Nephron progenitor cell (in vitro differentiated cells): ENCODE data around the gene CRADD.

Source experiments
- DNase-seq: peaks from one replicate; pipeline ENCODE4 v3.0.0; 2021
- H3K27ac Mint-ChIP-seq: 2 replicates; pipeline ENCODE4 v1.8.0; 2021; ENCODE audit warnings: mild to moderate bottlenecking, moderate library complexity, mixed read lengths
- H3K27me3 Mint-ChIP-seq: 2 replicates; pipeline ENCODE4 v1.8.0; 2021; ENCODE audit warnings: mild to moderate bottlenecking, low read depth, mixed read lengths; ENCODE audit not compliant: poor library complexity
- H3K36me3 Mint-ChIP-seq: 2 replicates; pipeline ENCODE4 v1.8.0; 2021; ENCODE audit warnings: low read depth, mixed read lengths
- H3K4me1 Mint-ChIP-seq: 2 replicates; pipeline ENCODE4 v1.8.0; 2021; ENCODE audit warnings: mixed read lengths
- H3K4me3 Mint-ChIP-seq: 2 replicates; pipeline ENCODE4 v1.8.0; 2021; ENCODE audit warnings: mild to moderate bottlenecking, moderate library complexity, mixed read lengths
- H3K9me3 Mint-ChIP-seq: 2 replicates; pipeline ENCODE4 v1.8.0; 2021; ENCODE audit warnings: mild to moderate bottlenecking, moderate library complexity, mixed read lengths
- CTCF ChIP-seq: fragments of 200-600 bp; sonication (generic); IDR thresholded peaks from 2 replicates; pipeline ENCODE4 v1.5.0; 2021; ENCODE audit warnings: antibody characterized with exemption

CRADD gene

GRCh38 chr12:93734784-93735183 lies 57.6 kb downstream of the CRADD start:
- no peak overlapping the region for H3K4me3 Mint-ChIP-seq
- TF ChIP-seq CTCF = no peak
- DNase-seq = no peak
- peaks cover 3% of the 10 kb centered on the region for H3K9me3 Mint-ChIP-seq
- peaks cover 10% of the 10 kb centered on the region for H3K36me3 Mint-ChIP-seq
- H3K4me1 Mint-ChIP-seq = peaks cover 5% of the 10 kb centered on the region
- H3K27me3 Mint-ChIP-seq = peaks cover 3% of the 10 kb centered on the region
- no peak overlapping the region for H3K27ac Mint-ChIP-seq

GRCh38 chr12:93736640-93737178 lies 59.5 kb downstream of the CRADD start:
- Mint-ChIP-seq H3K4me3 (no peak overlapping the region), H3K27me3 (no peaks in the 10 kb centered on the region), H3K36me3 (peaks cover 10% of the 10 kb centered on the region), H3K27ac (no peak overlapping the region), H3K9me3 (peaks cover 3% of the 10 kb centered on the region), H3K4me1 (peaks cover 15% of the 10 kb centered on the region)
- DNase-seq = no peak
- TF ChIP-seq CTCF = no peak

GRCh38 chr12:93737457-93738198 lies 60.5 kb downstream of the CRADD start:
- no peak for TF ChIP-seq CTCF
- Mint-ChIP-seq H3K4me3 (no peak overlapping the region), H3K4me1 (peaks cover 21% of the 10 kb centered on the region), H3K9me3 (peaks cover 3% of the 10 kb centered on the region), H3K36me3 (peaks cover 10% of the 10 kb centered on the region), H3K27ac (no peak overlapping the region), H3K27me3 (no peaks in the 10 kb centered on the region)
- DNase-seq = no peak

- Mint-ChIP-seq H3K27ac (no peak overlapping the region), H3K9me3 (peaks cover 3% of the 10 kb centered on the region), H3K27me3 (no peaks in the 10 kb centered on the region), H3K4me1 (peaks cover 24% of the 10 kb centered on the region), H3K36me3 (peaks cover 10% of the 10 kb centered on the region), H3K4me3 (no peak overlapping the region)
- DNase-seq = no peak
- TF ChIP-seq CTCF = no peak
Observed at GRCh38 chr12:93738199-93739058, 61.3 kb downstream of the CRADD start.

- no peak for TF ChIP-seq CTCF
- H3K27me3 Mint-ChIP-seq = no peaks in the 10 kb centered on the region
- no peak overlapping the region for H3K4me3 Mint-ChIP-seq
- H3K4me1 Mint-ChIP-seq = peaks cover 24% of the 10 kb centered on the region
- H3K9me3 Mint-ChIP-seq = no peaks in the 10 kb centered on the region
- DNase-seq = no peak
- no peak overlapping the region for H3K27ac Mint-ChIP-seq
- H3K36me3 Mint-ChIP-seq = no peaks in the 10 kb centered on the region
Observed at GRCh38 chr12:93740751-93741150, 63.6 kb downstream of the CRADD start.
